A549 (cell line): Measurements from ENCODE around the gene FLNB. TPM values are rescaled to one million over a fixed set of nuclear protein-coding genes. Genes with fewer than 3 reads are reported as not detected.
A peak's percentile ranks its signal among the peaks of the same experiment; 100 is the strongest.

Source experiments
- ATAC-seq, 2 experiments: fragments of 200-7000 bp in 1 of 2; fragments of >200 bp in 1 of 2; cut with Nextera tagmentation in 1 of 2; cut with Tn5 transposase in 1 of 2; 3 replicates each; pipeline versions ENCODE4 v1.8.0 to v1.9.1; 2018 to 2020; ENCODE audit warnings: mild to moderate bottlenecking in 1 of 2, moderate library complexity in 1 of 2
- CTCF ChIA-PET: fragments of 300-600 bp; sonication (Branson Sonifier 250); formaldehyde crosslinking; extraction: SDS; loops from one replicate; lab custom pipeline; 2021; ENCODE audit warnings: antibody characterized with exemption, inconsistent platforms; lab: Yijun Ruan, JAX
- POLR2A ChIA-PET: fragments of 350-600 bp; formaldehyde crosslinking; extraction: SDS; loops from one replicate; lab custom pipeline; 2021; ENCODE audit warnings: antibody characterized with exemption, inconsistent platforms; lab: Yijun Ruan, JAX
- DNase-seq, 2 experiments: peaks; one replicate each; pipeline versions ENCODE4 v3.0.0 to v3.0.0-alpha.2; 2011 to 2016; ENCODE audit warnings: low read depth in 1 of 2, low spot score in 1 of 2
- FAIRE-seq: peaks from 2 replicates; lab custom pipeline; 2011; peaks lifted over from hg19 to GRCh38; lab: Jason Lieb, UNC
- H3K27ac ChIP-seq, 2 experiments: fragments of >200 bp; sonication (Bioruptor Twin); formaldehyde crosslinking; 3 replicates each; pipeline ENCODE4 v1.5.1; 2016 to 2017
- H3K4me1 ChIP-seq: fragments of >200 bp; sonication (Bioruptor Twin); formaldehyde crosslinking; 3 replicates; pipeline ENCODE4 v1.6.1; 2016
- H3K4me2 ChIP-seq: fragments of >200 bp; sonication (Bioruptor Twin); formaldehyde crosslinking; 3 replicates; pipeline ENCODE4 v1.6.1; 2016
- H3K4me3 ChIP-seq: fragments of >200 bp; sonication (Bioruptor Twin); formaldehyde crosslinking; 3 replicates; pipeline ENCODE4 v1.5.1; 2016
- H3K9me3 ChIP-seq: fragments of >200 bp; sonication (Bioruptor Twin); formaldehyde crosslinking; 3 replicates; pipeline ENCODE4 v1.6.1; 2016
- BHLHE40 ChIP-seq: IDR thresholded peaks from 2 replicates; pipeline ENCODE4 v1.6.1; 2012; ENCODE audit warnings: low read depth, low read length, inconsistent platforms
- CEBPB ChIP-seq, 2 experiments: fragments of >200 bp in 1 of 2; sonication (Bioruptor Twin) in 1 of 2; formaldehyde crosslinking in 1 of 2; IDR thresholded peaks; 2 replicates each; pipeline ENCODE4 v1.6.1; 2012 to 2016
- CHD2 ChIP-seq: fragments of 150-350 bp; IDR thresholded peaks from 2 replicates; pipeline ENCODE4 v1.6.1; 2014; ENCODE audit warnings: low read length; ENCODE audit not compliant: partially characterized antibody
- CHD4 ChIP-seq: fragments of 200-600 bp; sonication (generic); IDR thresholded peaks from 2 replicates; pipeline ENCODE4 v1.6.1; 2016; ENCODE audit warnings: antibody characterized with exemption, mild to moderate bottlenecking, borderline replicate concordance
- CTCF ChIP-seq: fragments of >200 bp; sonication (Bioruptor Twin); formaldehyde crosslinking; IDR thresholded peaks from 3 replicates; pipeline ENCODE4 v1.5.1; 2016
- E2F6 ChIP-seq: IDR thresholded peaks from 2 replicates; pipeline ENCODE4 v1.6.1; 2012; ENCODE audit warnings: low read depth, borderline replicate concordance
- FOSL2 ChIP-seq, 2 experiments: fragments of 450-650 bp in 1 of 2; fragments of >200 bp in 1 of 2; sonication (Bioruptor Twin) in 1 of 2; formaldehyde crosslinking; IDR thresholded peaks; 2 replicates each; pipeline versions ENCODE4 v1.5.0 to v1.6.1; 2016 to 2020; ENCODE audit warnings: mild to moderate bottlenecking in 1 of 2, moderate library complexity in 1 of 2
- HES2 ChIP-seq: fragments of >200 bp; sonication (Bioruptor Twin); formaldehyde crosslinking; IDR thresholded peaks from 2 replicates; pipeline ENCODE4 v1.6.1; 2016
- HEYL ChIP-seq: fragments of 250-450 bp; sonication (Bioruptor Pico); IDR thresholded peaks from 2 replicates; pipeline ENCODE4 v1.8.0; 2021; ENCODE audit warnings: mild to moderate bottlenecking, moderate library complexity
- HOXA7 ChIP-seq: fragments of 250-450 bp; sonication (Bioruptor Pico); IDR thresholded peaks from 2 replicates; pipeline ENCODE4 v1.5.0; 2020; ENCODE audit warnings: mild to moderate bottlenecking, moderate library complexity
- JUNB ChIP-seq: fragments of >200 bp; sonication (Bioruptor Twin); formaldehyde crosslinking; IDR thresholded peaks from 2 replicates; pipeline ENCODE4 v1.6.1; 2016
- KDM1A ChIP-seq: fragments of 200-600 bp; sonication (generic); IDR thresholded peaks from 2 replicates; pipeline ENCODE4 v1.6.1; 2016; ENCODE audit warnings: low read depth, mild to moderate bottlenecking
- MAFK ChIP-seq: fragments of 450-650 bp; IDR thresholded peaks from 2 replicates; pipeline ENCODE4 v1.6.1; 2014; ENCODE audit not compliant: partially characterized antibody
- MYC ChIP-seq: IDR thresholded peaks from 2 replicates; pipeline ENCODE4 v1.6.1; 2012; ENCODE audit warnings: mild to moderate bottlenecking, inconsistent platforms, low read length, improper control_type of control experiment, borderline replicate concordance
- NR3C1 ChIP-seq: fragments of >200 bp; sonication (Bioruptor Twin); formaldehyde crosslinking; IDR thresholded peaks from 3 replicates; pipeline ENCODE4 v1.6.1; 2017
- RAD21 ChIP-seq, 2 experiments: fragments of >200 bp in 1 of 2; sonication (Bioruptor Twin) in 1 of 2; formaldehyde crosslinking in 1 of 2; IDR thresholded peaks in 1 of 2; conservative IDR thresholded peaks in 1 of 2; 2 replicates in 1 of 2; 3 replicates in 1 of 2; pipeline ENCODE4 v1.6.1; 2012 to 2018; ENCODE audit warnings: inconsistent platforms in 1 of 2
- RCOR1 ChIP-seq: fragments of 150-350 bp; IDR thresholded peaks from 2 replicates; pipeline ENCODE4 v1.6.1; 2014; ENCODE audit warnings: antibody characterized with exemption, low read length, low read depth
- WGBS: methylation state at CpG from one replicate; pipeline ENCODE4 v1.1.6; 2017; ENCODE audit errors: missing lambda C conversion rate; 5-methylcytosine and 5-hydroxymethylcytosine counted together
- polyA plus RNA-seq, 4 experiments: library from polyadenylated mRNA; depleted of rRNA in 3 of 4; stranded (reverse); fragments of >200 nt; fragmentation: RNase III in 1 of 4; extraction: RNeasy Plus Mini Kit Qiagen cat#74134 plus additional on column Dnase treatment in 1 of 4; gene quantifications; 2 replicates in 3 of 4; 3 replicates in 1 of 4; pipeline ENCODE4 v1.2.3, GENCODE V29; 2011 to 2017

FLNB gene
- polyA plus RNA-seq, 2 of the 4 experiments (the other 2 are of a cell fraction): 235 to 439 TPM

GRCh38 chr3:58098531-58098930 is 90.3 kb downstream of the FLNB start:
- ChIA-PET POLR2A (no interaction called here), CTCF (interaction anchor here (1.6 kb wide), 1 partner anchor 12 kb away, joined by 8 read pairs; no protein-coding TSS in a partner anchor)
- 94% methylated on average over 8 of the region's 8 CpGs for WGBS

GRCh38 chr3:58099865-58100264 is 91.6 kb downstream of the FLNB start:
- Histone ChIP-seq H3K4me1 (peaks cover 52% of the 10 kb centered on the region), H3K27ac (peak overlapping the region in 1 of 2 experiments; percentile 22; a peak in 1 of 6 replicates), H3K4me2 (no peak overlapping the region), H3K4me3 (no peak overlapping the region), H3K9me3 (no peaks in the 10 kb centered on the region)
- ChIA-PET CTCF (no interaction called here), POLR2A (no interaction called here)
- WGBS: 82% methylated on average over 2 of the region's 2 CpGs
- no peak for FAIRE-seq
- TF ChIP-seq CTCF (no peak), RAD21 (conservative IDR thresholded peaks at IDR 0.05 in 1 of 2, IDR thresholded peaks at IDR 0.05 in 1 of 2) (no peak), NR3C1 (no peak), E2F6 (no peak)
- DNase-seq: no peak
- no peak for ATAC-seq

More at GRCh38 chr3:58098531-58098930, 90.3 kb downstream of the FLNB start:
- no peak for DNase-seq
- TF ChIP-seq RCOR1: no peak
- no peaks in the 10 kb centered on the region for H3K9me3 ChIP-seq
- no peak overlapping the region for H3K4me2 ChIP-seq
- FAIRE-seq: no peak
- peak overlapping the region in 1 of 2 experiments; percentile 12; a peak in 1 of 6 replicates for H3K27ac ChIP-seq
- no peak for ATAC-seq
- no peak overlapping the region for H3K4me3 ChIP-seq
- peaks cover 64% of the 10 kb centered on the region for H3K4me1 ChIP-seq

GRCh38 chr3:58101499-58102389 is 93.5 kb downstream of the FLNB start:
- peak overlapping the region; percentile 50 to 69; a peak in 4 of 6 replicates for H3K27ac ChIP-seq

GRCh38 chr3:58102390-58102750 is 94.1 kb downstream of the FLNB start:
- ChIA-PET POLR2A (no interaction called here), CTCF (interaction anchor here (0.6 to 1.3 kb wide), 2 partner anchors 62 to 112 kb away, joined by 3 to 4 read pairs; no protein-coding TSS in a partner anchor)
- DNase-seq (no peak), ATAC-seq (no peak), FAIRE-seq (no peak)
- TF ChIP-seq FOSL2 (IDR thresholded peaks at IDR 0.05) (no peak), FOSL2 (CRISPR knock-in tag; IDR thresholded peaks at IDR 0.05) (no peak), MYC (no peak), MAFK (no peak), KDM1A (no peak), JUNB (no peak), HOXA7 (no peak), BHLHE40 (no peak), HEYL (no peak), CHD2 (no peak), RAD21 (conservative IDR thresholded peaks at IDR 0.05 in 1 of 2, IDR thresholded peaks at IDR 0.05 in 1 of 2) (no peak), CHD4 (no peak), CEBPB (IDR thresholded peaks at IDR 0.05) (no peak)
- Histone ChIP-seq H3K9me3 (no peaks in the 10 kb centered on the region), H3K27ac (peak overlapping the region; percentile 50 to 69; a peak in 5 of 6 replicates), H3K4me1 (peaks cover 34% of the 10 kb centered on the region), H3K4me2 (peak overlapping the region; percentile 49), H3K4me3 (no peak overlapping the region)
- WGBS: 71% methylated on average over 4 of the region's 4 CpGs

More at GRCh38 chr3:58101499-58102389, 93.5 kb downstream of the FLNB start:
- CTCF ChIA-PET: interaction anchor here (1.3 kb wide), 1 partner anchor 61 kb away, joined by 3 read pairs; no protein-coding TSS in a partner anchor
- WGBS: 85% methylated on average over 13 of the region's 13 CpGs
- H3K4me2 ChIP-seq: peak overlapping the region; percentile 49
- FAIRE-seq: no peak
- TF ChIP-seq HES2: no peak
- TF ChIP-seq, all 56 proteins: peak for 0
- POLR2A ChIA-PET: no interaction called here
- DNase-seq (no peak), ATAC-seq (no peak)
- Histone ChIP-seq H3K9me3 (no peaks in the 10 kb centered on the region), H3K4me3 (no peak overlapping the region), H3K4me1 (peaks cover 37% of the 10 kb centered on the region)
